Subcutaneous abdominal adipose tissue (tissue), 5 donors: ENCODE data around the gene MFGE8.

Experiments
- H3K27ac ChIP-seq: one replicate; pipeline ENCODE4 v1.7.0; 2013; ENCODE audit warnings: low read depth, mild to moderate bottlenecking, inconsistent platforms, low read length, moderate library complexity
- H3K27me3 ChIP-seq, 5 donors: one replicate each; pipeline ENCODE4 v1.7.0; 2013; ENCODE audit warnings: low read length in 5 of 5, inconsistent platforms in 1 of 5; ENCODE audit not compliant: control insufficient read depth in 5 of 5, insufficient read depth in 4 of 5
- H3K36me3 ChIP-seq, 5 donors: one replicate each; pipeline ENCODE4 v1.7.0; 2013; ENCODE audit warnings: low read length in 5 of 5; ENCODE audit not compliant: control insufficient read depth in 5 of 5, insufficient read depth in 5 of 5
- H3K4me1 ChIP-seq, 5 donors: one replicate each; pipeline ENCODE4 v1.7.0; 2013; ENCODE audit warnings: low read length in 5 of 5, mild to moderate bottlenecking in 3 of 5, moderate library complexity in 1 of 5; ENCODE audit not compliant: control insufficient read depth in 5 of 5, insufficient read depth in 5 of 5
- H3K4me3 ChIP-seq, 5 donors: one replicate each; pipeline ENCODE4 v1.7.0; 2013; ENCODE audit warnings: low read length in 5 of 5, low read depth in 1 of 5
- H3K9ac ChIP-seq, 5 donors: one replicate each; pipeline ENCODE4 v1.7.0; 2013; ENCODE audit warnings: low read length in 5 of 5, mild to moderate bottlenecking in 4 of 5, moderate library complexity in 3 of 5
- H3K9me3 ChIP-seq, 5 donors: one replicate each; pipeline ENCODE4 v1.7.0; 2013; ENCODE audit warnings: low read length in 5 of 5; ENCODE audit not compliant: control insufficient read depth in 5 of 5
- donor health status: healthy.
- donor health status: healthy.
- donor health status: healthy.
- donor health status: healthy.
- donor health status: healthy.

MFGE8 gene

GRCh38 chr15:88913017-88913849 is at the start of gene MFGE8:
Gene MFGE8, minus strand, starts transcription at chr15:88913379. Its CDS starts 60 bp downstream, at chr15:88913319.
- peaks cover 6 to 50% (median 42%) of the 10 kb centered on the region in 5 donors for H3K4me1 ChIP-seq
- H3K27me3 ChIP-seq = no peaks in the 10 kb centered on the region
- peak within 1 kb of the TSS; percentile 64 to 82 (median 68) for H3K9ac ChIP-seq
- H3K36me3 ChIP-seq = peaks cover 0 to 11% (median 10%) of the 10 kb centered on the region in 5 donors
- H3K9me3 ChIP-seq = no peaks in the 10 kb centered on the region
- H3K4me3 ChIP-seq = peak within 1 kb of the TSS; percentile 70 to 86 (median 80)
- peak within 1 kb of the TSS; percentile 67 for H3K27ac ChIP-seq

DNA sequence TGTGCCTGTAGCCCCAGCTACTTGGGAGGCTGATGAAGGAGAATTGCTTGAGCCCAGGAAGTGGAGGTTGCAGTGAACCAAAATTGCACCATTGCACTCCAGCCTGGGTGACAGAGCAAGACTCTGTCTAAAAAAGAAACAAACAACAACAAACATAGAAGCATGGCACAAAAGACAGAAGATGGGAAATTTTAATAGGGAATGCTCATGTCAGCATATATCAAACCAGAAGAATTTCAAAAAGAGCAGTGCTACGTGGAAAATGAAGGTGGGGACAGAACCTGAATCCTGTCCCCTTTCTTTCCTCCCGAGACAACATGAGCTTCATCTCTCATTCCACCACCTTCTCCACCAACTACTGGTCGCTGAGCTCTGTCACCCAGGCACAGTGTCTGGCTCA is 46.3 kb upstream of the MFGE8 start:
- peaks cover 3 to 9% (median 5%) of the 10 kb centered on the region in 5 donors for H3K9me3 ChIP-seq
- H3K4me3 ChIP-seq = no peak overlapping the region
- H3K36me3 ChIP-seq = no peaks in the 10 kb centered on the region
- H3K27ac ChIP-seq = no peak overlapping the region
- H3K4me1 ChIP-seq = peaks cover 0 to 7% (median 5%) of the 10 kb centered on the region in 5 donors
- H3K27me3 ChIP-seq = no peaks in the 10 kb centered on the region
- H3K9ac ChIP-seq = no peak overlapping the region

DNA sequence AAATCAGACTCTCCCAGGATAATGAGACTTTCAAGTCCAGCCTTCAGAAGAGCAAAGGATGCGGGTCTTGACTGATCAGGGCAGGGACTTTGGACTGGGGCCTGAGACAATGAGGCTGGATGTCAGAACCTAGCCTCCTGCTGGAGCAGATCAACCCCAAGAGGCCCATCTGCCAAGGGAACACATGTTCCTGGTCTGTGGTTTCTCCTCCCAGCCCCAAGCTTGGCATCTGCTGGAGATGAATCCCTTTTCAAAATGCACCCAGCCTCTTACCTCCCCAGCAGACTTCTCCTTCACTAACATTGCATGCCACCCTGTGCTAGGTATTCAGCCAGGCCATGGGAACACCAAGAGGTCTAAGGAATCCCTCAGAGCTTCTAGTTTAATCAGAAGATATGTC is 43.7 kb upstream of the MFGE8 start:
- H3K36me3 ChIP-seq = no peaks in the 10 kb centered on the region
- peaks cover 0 to 11% (median 9%) of the 10 kb centered on the region in 5 donors for H3K4me1 ChIP-seq
- no peak overlapping the region for H3K27ac ChIP-seq
- no peaks in the 10 kb centered on the region for H3K27me3 ChIP-seq
- H3K9ac ChIP-seq = no peak overlapping the region
- no peak overlapping the region for H3K4me3 ChIP-seq
- H3K9me3 ChIP-seq = no peaks in the 10 kb centered on the region

DNA sequence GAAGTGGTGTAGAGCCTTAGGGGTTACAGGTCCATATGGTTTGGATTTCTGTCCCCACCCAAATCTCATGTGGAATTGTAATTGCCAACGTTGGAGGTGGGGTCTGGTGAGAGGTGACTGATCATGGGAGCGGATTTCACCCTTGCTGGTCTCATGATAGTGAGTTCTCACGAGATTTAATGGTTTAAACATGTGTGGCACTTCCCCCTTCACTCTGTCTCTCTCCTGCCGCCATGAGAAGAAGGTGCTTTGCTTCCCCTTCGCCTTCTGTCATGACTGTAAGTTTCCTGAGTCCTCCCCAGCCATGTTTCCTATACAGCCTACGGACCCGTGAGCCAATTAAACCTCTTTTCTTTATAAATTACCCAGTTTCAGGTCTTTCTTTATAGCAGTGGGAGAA is 43.1 kb upstream of the MFGE8 start:
- Histone ChIP-seq H3K9ac (no peak overlapping the region), H3K4me1 (peaks cover 0 to 11% (median 9%) of the 10 kb centered on the region in 5 donors), H3K36me3 (no peaks in the 10 kb centered on the region), H3K9me3 (no peaks in the 10 kb centered on the region), H3K27ac (no peak overlapping the region), H3K27me3 (no peaks in the 10 kb centered on the region), H3K4me3 (no peak overlapping the region)

- Histone ChIP-seq H3K27me3 (no peaks in the 10 kb centered on the region), H3K36me3 (no peaks in the 10 kb centered on the region), H3K4me3 (no peak overlapping the region), H3K27ac (no peak overlapping the region), H3K4me1 (peaks cover 0 to 16% (median 9%) of the 10 kb centered on the region in 5 donors), H3K9ac (no peak overlapping the region), H3K9me3 (no peaks in the 10 kb centered on the region)
Observed at GRCh38 chr15:88954431-88955277, 41.5 kb upstream of the MFGE8 start.

GRCh38 chr15:88950600-88951160 is 37.5 kb upstream of the MFGE8 start:
- peaks cover 0 to 16% (median 9%) of the 10 kb centered on the region in 5 donors for H3K4me1 ChIP-seq
- H3K36me3 ChIP-seq = no peaks in the 10 kb centered on the region
- no peak overlapping the region for H3K4me3 ChIP-seq
- H3K9ac ChIP-seq = no peak overlapping the region
- no peak overlapping the region for H3K27ac ChIP-seq
- no peaks in the 10 kb centered on the region for H3K27me3 ChIP-seq
- no peaks in the 10 kb centered on the region for H3K9me3 ChIP-seq

- H3K9me3 ChIP-seq = no peaks in the 10 kb centered on the region
Observed at GRCh38 chr15:88949734-88950400, 36.7 kb upstream of the MFGE8 start.

GRCh38 chr15:88940110-88940675 is 27.0 kb upstream of the MFGE8 start:
- no peaks in the 10 kb centered on the region for H3K36me3 ChIP-seq
- H3K9me3 ChIP-seq = no peaks in the 10 kb centered on the region
- H3K27ac ChIP-seq = no peak overlapping the region
- H3K9ac ChIP-seq = no peak overlapping the region
- no peaks in the 10 kb centered on the region for H3K4me1 ChIP-seq
- no peak overlapping the region for H3K4me3 ChIP-seq
- no peaks in the 10 kb centered on the region for H3K27me3 ChIP-seq

More at GRCh38 chr15:88949734-88950400, 36.7 kb upstream of the MFGE8 start:
- no peaks in the 10 kb centered on the region for H3K27me3 ChIP-seq
- peaks cover 0 to 14% (median 8%) of the 10 kb centered on the region in 5 donors for H3K4me1 ChIP-seq
- H3K27ac ChIP-seq = no peak overlapping the region
- H3K36me3 ChIP-seq = no peaks in the 10 kb centered on the region
- H3K4me3 ChIP-seq = no peak overlapping the region
- H3K9ac ChIP-seq = no peak overlapping the region

- Histone ChIP-seq H3K4me1 (no peaks in the 10 kb centered on the region), H3K9ac (no peak overlapping the region), H3K36me3 (no peaks in the 10 kb centered on the region), H3K4me3 (no peak overlapping the region), H3K27me3 (no peaks in the 10 kb centered on the region), H3K9me3 (no peaks in the 10 kb centered on the region), H3K27ac (no peak overlapping the region)
Observed at GRCh38 chr15:88939486-88939806, 26.3 kb upstream of the MFGE8 start.
